Spleen (tissue), 7 donors: ENCODE data around the gene SEMG1.

Source experiments
- POLR2AphosphoS5 ChIP-seq, 3 donors: sonication (generic); formaldehyde crosslinking; IDR thresholded peaks; one replicate each; pipeline ENCODE4 v1.5.1; 2017; ENCODE audit warnings: antibody characterized with exemption in 3 of 3
- TF ChIP-seq, protein P1 (sequence below), 11 experiments: fragments of 200-600 bp in 7 of 11; fragments of 450-650 bp in 4 of 11; sonication (generic) in 4 of 11; IDR thresholded peaks in 8 of 11; conservative IDR thresholded peaks in 3 of 11; 1 replicate in 7 of 11; 2 replicates in 4 of 11; pipeline versions ENCODE4 v1.4.0 to v1.8.0; 2016 to 2021; ENCODE audit warnings: antibody characterized with exemption in 11 of 11, inconsistent platforms in 4 of 11, mild to moderate bottlenecking in 1 of 11
- donor health status: DM: no; HTN: no; CAD: no; lungs with moderate emphysema.
- donor health status: DM: no; HTN: no; CAD: no.
- donor health status: DM: no; HTN: no; CAD: no.

DNA sequence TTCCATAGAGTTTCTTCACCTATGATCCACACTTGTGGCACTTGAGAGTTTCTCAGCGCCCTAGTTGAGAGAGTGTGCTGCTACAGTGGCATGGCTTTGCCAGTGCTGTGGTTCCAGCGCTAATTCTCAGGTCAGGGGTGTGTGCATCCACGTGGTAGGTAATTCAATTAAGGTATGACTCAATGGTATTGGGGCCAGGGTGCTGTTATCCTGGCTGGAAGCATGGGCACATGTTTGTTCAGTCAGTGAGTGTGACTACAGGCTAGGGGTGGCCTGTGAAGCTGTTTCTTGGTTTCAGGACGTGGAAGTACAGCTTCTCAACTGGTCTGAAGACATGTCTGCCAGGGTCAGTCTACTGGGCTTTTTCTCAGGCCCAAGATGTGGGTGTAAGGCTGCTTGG lies 11.3 kb downstream of the SEMG1 start:
- TF ChIP-seq, protein P1, sequence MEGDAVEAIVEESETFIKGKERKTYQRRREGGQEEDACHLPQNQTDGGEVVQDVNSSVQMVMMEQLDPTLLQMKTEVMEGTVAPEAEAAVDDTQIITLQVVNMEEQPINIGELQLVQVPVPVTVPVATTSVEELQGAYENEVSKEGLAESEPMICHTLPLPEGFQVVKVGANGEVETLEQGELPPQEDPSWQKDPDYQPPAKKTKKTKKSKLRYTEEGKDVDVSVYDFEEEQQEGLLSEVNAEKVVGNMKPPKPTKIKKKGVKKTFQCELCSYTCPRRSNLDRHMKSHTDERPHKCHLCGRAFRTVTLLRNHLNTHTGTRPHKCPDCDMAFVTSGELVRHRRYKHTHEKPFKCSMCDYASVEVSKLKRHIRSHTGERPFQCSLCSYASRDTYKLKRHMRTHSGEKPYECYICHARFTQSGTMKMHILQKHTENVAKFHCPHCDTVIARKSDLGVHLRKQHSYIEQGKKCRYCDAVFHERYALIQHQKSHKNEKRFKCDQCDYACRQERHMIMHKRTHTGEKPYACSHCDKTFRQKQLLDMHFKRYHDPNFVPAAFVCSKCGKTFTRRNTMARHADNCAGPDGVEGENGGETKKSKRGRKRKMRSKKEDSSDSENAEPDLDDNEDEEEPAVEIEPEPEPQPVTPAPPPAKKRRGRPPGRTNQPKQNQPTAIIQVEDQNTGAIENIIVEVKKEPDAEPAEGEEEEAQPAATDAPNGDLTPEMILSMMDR (IDR thresholded peaks at IDR 0.05 in 8 of 11, conservative IDR thresholded peaks at IDR 0.05 in 3 of 11): no peak
- TF ChIP-seq POLR2AphosphoS5 (IDR thresholded peaks at IDR 0.05): no peak
